ENCODE results near the gene TRMT2B.
"Not testable (repeated sequence)": the region's sequence is repeated elsewhere in the genome, so short reads cannot be mapped to it uniquely, and the experiment has no call there.

Gene TRMT2B, protein sequence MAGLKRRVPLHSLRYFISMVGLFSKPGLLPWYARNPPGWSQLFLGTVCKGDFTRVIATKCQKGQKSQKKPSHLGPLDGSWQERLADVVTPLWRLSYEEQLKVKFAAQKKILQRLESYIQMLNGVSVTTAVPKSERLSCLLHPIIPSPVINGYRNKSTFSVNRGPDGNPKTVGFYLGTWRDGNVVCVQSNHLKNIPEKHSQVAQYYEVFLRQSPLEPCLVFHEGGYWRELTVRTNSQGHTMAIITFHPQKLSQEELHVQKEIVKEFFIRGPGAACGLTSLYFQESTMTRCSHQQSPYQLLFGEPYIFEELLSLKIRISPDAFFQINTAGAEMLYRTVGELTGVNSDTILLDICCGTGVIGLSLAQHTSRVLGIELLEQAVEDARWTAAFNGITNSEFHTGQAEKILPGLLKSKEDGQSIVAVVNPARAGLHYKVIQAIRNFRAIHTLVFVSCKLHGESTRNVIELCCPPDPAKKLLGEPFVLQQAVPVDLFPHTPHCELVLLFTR

GRCh38 chrX:101051549-101052302, at the start of gene TRMT2B:
Gene TRMT2B (minus strand): TSS chrX:101052111. CDS start chrX:101042289, 9,822 bp downstream.
- peak; percentile 86 for DNase-seq

- DNase-seq = peak; percentile 90
Observed at GRCh38 chrX:101097546-101098453, 45.9 kb upstream of the TRMT2B start, which contains the start of gene CENPI. Gene CENPI (plus strand): TSS chrX:101098204. CDS start chrX:101101071, 2,867 bp downstream.

GRCh38 chrX:101091817-101092216, 39.9 kb upstream of the TRMT2B start:
- no peak for DNase-seq

DNA sequence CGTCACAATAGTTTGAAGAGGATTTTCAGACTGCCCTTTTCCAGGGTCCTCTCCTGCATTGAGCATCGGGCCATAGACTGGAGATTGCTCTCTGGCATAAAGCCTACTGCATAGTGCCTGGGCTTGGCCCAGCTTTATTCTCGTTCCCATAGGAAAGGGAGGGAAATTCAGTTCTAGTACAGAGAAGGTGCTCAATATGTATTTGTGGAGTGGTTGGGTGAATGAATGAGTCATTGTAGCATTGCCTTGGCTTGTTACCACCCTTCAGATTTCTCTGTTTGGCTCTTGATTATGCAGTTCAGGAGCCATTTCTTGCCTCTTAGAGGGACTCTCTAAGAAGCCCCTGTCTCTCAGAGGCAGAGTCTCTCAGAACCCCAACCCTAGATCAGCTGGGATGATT, 29.3 kb upstream of the TRMT2B start:
- peak; percentile 8 for DNase-seq

DNA sequence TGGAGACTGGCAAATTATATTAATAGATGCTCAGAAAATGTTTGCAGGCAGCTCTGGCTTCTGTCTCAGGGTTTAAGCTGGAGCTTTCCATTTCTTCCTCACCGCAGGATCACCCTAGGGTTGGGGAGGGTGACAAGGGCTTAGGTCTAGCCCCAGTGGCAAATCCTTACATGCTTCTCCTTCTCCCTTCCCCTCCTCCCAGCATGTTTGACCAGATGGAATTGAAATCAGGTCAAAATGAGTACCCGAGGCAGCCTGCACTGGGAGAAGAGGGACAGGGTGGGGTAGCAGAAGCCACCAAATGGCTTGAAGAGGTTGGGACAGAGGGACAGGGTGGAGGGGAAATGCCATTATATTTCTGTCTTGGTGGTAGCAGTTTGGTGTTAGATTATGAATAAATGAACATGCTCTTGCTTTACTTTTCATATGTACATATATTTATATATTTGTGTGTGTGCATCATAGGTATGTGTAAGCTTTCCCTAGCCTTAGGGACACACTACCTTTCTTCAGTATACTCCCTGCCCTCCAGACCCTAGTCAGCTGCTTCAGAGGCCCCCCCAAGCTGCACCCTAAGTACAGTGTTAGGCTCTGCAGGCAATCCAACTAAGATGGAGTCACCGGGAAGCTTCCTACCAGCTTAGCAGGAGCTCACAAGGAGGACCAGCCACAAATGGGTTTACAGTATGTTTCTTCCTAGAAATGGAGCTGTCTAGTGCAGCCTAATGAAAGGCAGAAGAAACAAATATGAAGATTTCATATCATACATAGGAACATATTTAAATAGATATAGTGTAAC, 28.6 kb upstream of the TRMT2B start:
- peak; percentile 20 for DNase-seq

- peak; percentile 34 for DNase-seq
Observed at GRCh38 chrX:101079736-101080270, 27.9 kb upstream of the TRMT2B start.

DNA sequence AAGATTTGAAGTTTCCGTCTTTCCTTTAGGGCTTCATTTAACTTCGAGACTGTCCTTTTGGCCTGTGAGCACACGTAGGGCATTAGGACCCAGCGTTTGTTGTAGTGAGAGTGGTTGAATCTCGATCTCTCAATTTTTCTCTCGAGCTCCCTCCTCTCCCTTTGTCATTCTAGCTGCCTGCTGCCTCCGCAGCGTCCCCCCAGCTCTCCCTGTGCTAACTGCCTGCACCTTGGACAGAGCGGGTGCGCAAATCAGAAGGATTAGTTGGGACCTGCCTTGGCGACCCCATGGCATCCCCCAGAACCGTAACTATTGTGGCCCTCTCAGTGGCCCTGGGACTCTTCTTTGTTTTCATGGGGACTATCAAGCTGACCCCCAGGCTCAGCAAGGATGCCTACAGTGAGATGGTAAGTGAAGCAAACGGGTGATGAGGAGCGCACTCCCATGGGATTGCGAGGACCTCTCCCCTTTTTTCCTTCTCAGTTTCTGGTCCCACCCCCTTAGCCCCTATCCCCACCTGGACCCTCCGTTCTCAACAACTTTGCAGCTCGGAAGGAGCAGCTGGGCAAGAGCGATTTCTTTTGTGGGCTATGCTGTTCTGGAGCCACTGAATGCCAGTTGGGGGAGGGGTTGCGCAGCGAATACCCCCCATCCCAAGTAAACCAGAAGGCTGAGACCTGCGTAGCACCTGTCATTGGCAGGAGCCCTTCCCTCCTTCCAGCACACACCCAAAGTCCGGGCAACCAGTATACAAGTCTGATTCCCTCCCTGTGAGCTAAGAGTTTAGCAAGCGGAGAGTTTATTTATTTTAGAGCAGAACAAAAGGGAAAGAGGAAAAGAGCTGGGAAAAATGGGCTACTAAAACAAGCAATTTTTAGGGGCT, 27.0 kb upstream of the TRMT2B start, which contains the start of gene TMEM35A:
TSS of gene TMEM35A (plus strand) at position 164 of the 883 bp plus-strand sequence. CDS start at position 288, 124 bp downstream.
- DNase-seq = peak; percentile 63

DNA sequence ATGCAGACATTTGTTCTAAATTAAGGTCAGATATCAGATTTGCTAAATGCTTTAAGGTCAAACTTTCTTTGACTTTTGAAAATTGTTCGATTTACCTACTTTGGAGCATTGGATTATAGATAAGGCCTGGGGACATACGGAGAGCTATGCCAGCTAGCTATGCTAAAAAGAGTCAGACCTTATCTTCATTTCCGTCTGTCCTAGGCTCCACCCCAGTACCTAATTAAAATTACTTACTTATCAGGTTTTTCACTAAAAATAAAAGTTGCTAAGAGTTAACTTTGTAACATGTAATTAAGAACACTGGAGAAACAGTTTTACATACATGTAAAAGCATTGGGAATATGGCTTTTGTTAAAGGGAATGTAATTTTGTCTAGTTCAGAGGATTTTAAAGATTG, 19.7 kb upstream of the TRMT2B start:
- DNase-seq = no peak

DNA sequence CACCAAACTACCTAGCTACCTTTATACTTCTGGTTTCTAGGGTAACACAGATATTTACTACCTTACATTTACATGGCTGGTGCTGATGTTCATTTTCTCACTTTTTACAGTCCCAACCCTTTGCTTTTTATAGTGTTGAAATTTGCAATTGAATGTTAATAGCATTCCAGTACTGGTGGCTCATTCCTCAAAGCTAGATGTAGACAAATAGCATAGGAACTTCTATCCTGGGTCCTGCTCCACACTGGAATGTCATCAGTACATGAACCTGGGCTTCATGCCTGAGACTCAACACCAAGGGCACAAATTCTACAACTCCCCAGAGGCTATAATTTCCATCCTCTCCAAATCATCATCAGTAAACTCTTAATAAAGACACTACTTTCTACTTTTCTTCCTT, 10.3 kb upstream of the TRMT2B start:
- no peak for DNase-seq

DNA sequence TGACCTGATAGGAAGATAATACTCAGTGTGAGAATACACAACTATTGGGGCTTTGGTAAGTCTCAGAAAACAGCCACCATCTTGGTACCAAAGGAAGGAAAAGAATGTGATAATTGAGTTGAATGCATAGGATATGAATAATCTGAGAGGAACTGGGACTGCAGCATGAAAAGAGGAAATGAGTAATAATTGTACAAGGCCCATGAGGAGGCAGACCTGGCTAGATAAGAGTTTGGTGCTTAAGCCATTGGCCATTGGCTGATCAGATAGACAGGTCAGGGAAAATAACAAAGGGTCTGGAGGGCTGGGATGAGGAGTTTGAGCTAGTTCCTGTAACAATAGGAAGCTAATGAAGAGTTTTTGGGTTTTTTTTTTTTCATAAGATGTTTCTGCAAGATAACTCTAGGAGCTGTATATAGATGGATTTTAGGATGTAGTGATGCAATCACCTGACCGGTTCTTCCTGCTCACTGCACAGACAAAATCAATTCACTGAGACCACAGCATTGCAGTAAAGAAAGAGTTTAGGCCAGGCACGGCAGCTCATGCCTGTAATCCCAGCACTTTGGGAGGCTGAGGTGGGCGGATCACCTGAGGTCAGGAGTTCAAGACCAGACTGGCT, 5.3 kb upstream of the TRMT2B start:
- no peak for DNase-seq

DNA sequence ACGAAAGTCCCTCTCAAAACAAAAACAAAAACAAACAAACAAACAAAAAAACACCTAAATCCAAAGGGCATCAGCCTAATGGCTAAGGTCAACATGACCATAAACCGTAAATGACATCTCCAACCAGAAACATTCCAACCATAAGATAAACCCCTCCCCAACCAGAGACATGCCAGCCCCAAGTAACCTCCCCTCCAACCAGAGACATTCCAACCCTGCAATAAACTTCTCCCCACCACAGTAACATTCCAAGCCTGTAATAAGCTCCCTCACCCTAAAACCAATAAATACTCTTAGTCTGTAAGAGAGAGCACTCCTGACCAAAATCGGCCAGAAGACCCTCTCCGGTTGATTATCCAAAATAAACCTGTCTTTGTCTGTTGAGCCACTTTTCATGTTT, 4.6 kb upstream of the TRMT2B start:
- not testable (repeated sequence) for DNase-seq

DNA sequence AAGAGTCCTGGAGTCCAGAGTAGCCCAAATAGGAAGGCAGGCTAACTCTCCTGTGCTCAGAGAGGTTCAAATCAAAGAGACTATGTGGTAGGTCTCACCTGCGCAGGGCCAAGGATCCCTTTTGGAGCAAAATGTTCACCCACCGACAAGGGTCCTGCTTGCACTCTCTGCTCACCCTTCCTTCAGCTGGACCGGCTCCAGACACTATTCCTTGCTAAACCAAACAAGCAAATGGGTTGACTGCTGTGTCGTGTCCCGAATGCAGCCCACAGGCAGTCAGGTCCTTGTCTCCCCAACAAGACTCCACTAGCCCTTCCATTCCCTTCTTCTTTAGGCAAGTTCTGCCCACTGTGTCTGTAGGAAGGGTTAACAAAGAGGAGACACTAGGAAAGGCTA, 760 bp downstream of the TRMT2B start:
- DNase-seq = no peak

DNA sequence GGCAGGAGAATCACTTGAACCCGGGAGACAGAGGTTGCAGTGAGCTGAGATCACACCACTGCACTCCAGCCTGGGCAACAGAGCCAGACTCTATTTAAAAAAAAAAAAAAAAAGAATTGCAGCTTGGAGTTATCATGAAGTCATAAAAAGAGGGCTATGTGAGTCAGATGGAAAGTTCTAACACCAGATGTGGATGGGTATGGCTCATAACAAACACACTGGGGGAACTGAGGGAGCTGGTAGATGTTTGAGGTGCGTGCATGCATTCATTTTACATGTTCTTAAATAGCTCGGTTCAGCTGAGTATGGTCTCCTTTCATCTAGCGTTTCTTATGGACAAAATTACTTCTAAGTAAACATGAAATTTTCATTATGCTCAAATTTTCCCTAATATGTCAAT, 11.7 kb downstream of the TRMT2B start:
- no peak for DNase-seq

- no peak for DNase-seq
Observed at GRCh38 chrX:101037231-101037630, 14.7 kb downstream of the TRMT2B start.

GRCh38 chrX:101029665-101030064, 22.2 kb downstream of the TRMT2B start:
- no peak for DNase-seq

DNA sequence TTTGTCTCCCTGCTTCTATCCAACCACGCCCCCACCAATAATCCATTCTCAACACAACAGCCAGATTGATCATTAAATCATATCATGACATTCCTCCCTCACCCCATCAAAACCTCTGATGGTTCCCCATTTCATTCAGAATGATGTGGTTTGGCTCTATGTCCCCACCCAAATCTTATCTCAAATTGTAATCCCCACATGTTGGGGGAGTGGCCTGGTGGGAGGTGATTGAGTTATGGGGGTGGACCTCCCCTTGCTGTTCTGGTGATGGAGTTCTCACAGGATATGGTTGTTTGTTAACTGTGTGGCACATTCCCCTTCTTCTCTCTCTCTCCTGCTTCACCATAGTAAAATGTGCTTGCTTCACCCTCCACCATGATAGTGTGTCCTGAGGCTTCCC, 23.3 kb downstream of the TRMT2B start:
- DNase-seq = no peak

DNA sequence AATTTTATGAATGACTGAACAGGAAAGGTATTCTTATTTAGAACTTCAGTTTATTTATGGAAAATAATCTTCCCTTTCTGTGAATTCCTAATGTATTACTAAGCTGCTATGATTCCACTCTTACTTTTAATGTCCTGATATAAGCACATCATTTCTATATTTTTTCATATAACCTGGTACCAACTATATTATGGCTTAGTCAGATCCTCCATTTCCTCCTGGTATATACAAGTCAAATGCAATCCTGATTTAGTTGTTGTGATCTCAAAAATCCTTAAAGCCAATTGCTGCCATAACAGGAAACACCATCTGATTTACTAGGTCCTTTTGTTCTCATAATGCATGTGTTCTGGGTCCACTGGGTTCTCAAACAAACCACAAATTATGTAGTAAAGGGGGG, 26.8 kb downstream of the TRMT2B start:
- no peak for DNase-seq

GRCh38 chrX:101022020-101022419, 29.9 kb downstream of the TRMT2B start:
- DNase-seq = no peak

DNA sequence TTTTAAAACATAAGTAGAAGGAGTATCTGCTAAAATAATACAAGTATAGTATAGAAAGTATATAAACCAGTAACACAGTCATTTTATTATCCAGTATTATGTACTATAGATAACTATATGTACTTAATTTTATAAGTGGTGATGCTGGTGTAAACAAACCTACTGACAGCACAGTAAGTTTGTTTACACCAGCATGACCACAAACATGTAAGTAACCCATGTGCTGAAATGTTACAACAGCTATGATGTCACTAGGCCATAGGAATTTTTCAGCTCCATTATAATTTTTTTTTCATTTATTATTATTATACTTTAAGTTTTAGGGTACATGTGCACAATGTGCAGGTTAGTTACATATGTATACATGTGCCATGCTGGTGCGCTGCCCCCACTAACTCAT, 39.9 kb downstream of the TRMT2B start:
- not testable (repeated sequence) for DNase-seq

DNA sequence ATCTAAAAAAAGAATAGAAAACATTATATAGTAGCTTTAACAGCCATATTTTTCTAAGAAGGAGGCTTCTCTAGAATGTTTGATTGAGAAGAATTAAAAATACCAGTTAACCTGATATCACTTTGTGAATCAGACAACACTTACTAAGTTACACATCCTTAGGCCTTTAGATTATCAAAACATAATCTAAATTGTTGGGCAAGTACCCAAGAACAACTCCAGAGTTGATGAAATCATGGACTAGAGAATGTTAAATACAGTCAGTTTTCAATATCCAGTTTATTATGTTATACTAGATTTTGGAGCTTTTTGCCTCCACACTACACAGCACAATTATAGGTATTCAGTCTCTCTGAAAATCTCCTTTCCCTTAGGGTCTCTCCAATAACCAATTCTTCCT, 42.8 kb downstream of the TRMT2B start:
- DNase-seq = no peak

Measured in retina (tissue), 1 donor.